ENCODE results near the gene F13A1. TPM values are rescaled to one million over a fixed set of nuclear protein-coding genes. Genes with fewer than 3 reads are reported as not detected.

The F13A1 gene
- total RNA-seq, 1 donor from 2014 or later: 160 TPM

DNA sequence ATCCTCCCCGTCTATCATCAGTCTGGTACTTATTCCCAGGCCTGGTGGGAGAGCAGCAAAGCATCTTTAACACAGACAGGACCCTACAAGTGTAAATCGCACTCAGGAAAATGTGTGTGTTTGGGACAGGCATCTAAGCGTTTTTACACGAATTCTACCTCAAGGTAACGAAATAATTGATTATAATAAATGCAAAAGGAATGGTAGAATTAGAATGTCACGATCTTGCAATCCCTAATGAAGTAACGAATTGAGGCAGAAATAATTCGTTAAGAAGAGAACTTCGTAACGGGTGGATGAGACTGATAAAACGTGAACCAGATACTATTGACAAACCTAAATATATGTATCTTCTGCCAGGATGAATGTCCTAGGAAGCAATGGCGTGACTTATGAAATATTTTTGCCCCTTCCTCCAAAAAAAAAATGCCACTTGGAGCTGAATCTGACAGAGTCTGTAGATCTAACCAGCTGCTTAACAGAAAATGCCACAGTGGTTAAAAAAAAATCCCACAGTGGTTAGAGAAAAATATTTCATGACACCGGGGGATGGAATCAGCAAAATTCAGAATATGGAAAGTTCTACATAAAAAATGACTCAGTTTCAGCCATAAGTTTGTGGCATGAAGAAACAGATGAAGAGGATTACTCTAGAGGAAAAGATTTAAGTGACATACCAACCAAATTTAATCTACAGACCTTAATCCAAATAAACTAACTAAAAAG, 68.7 kb downstream of the F13A1 start:
- Histone ChIP-seq H3K9me3 (ENCODE audit: control insufficient read depth in 3 of 3, low read length in 3 of 3) (no peaks in the 10 kb centered on the region), H3K27ac (ENCODE audit: low read depth, low read length) (no peak overlapping the region), H3K27me3 (ENCODE audit: control insufficient read depth in 3 of 3, insufficient read depth in 3 of 3, low read length in 3 of 3) (peaks cover 0 to 4% (median 3%) of the 10 kb centered on the region in 3 donors), H3K4me3 (ENCODE audit: low read length in 3 of 3) (no peak overlapping the region), H3K4me1 (ENCODE audit: control insufficient read depth in 3 of 3, insufficient read depth in 3 of 3, low read length in 3 of 3) (no peaks in the 10 kb centered on the region), H3K36me3 (ENCODE audit: control insufficient read depth in 3 of 3, insufficient read depth in 3 of 3, low read length in 3 of 3) (no peaks in the 10 kb centered on the region), H3K9ac (ENCODE audit: low read depth in 1 of 3, low read length in 3 of 3) (no peak overlapping the region)

DNA sequence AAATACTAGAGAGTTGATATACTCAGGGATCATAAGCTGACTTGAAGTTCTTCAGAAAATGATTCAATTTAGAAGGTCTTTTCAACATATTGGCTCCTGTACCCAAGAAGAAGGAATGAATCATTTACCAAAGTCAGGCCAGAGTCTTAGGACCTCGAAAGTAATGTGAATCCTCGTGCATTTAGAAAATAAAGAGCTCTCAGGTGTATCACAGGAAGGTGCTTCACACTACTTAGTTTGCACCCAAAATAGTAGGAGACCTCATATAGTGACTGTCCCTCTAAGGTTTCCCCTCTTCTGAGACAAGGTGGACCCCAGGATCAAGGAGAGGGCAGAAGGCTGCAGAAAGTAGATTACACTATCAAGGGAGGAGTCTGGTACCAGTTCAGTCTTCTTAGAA, 71.8 kb downstream of the F13A1 start:
- Histone ChIP-seq H3K4me3 (ENCODE audit: low read length in 3 of 3) (no peak overlapping the region), H3K27me3 (ENCODE audit: control insufficient read depth in 3 of 3, insufficient read depth in 3 of 3, low read length in 3 of 3) (peaks cover 1 to 4% (median 3%) of the 10 kb centered on the region in 3 donors), H3K36me3 (ENCODE audit: control insufficient read depth in 3 of 3, insufficient read depth in 3 of 3, low read length in 3 of 3) (no peaks in the 10 kb centered on the region), H3K9me3 (ENCODE audit: control insufficient read depth in 3 of 3, low read length in 3 of 3) (no peaks in the 10 kb centered on the region), H3K27ac (ENCODE audit: low read depth, low read length) (no peak overlapping the region), H3K9ac (ENCODE audit: low read depth in 1 of 3, low read length in 3 of 3) (no peak overlapping the region), H3K4me1 (ENCODE audit: control insufficient read depth in 3 of 3, insufficient read depth in 3 of 3, low read length in 3 of 3) (no peaks in the 10 kb centered on the region)

DNA sequence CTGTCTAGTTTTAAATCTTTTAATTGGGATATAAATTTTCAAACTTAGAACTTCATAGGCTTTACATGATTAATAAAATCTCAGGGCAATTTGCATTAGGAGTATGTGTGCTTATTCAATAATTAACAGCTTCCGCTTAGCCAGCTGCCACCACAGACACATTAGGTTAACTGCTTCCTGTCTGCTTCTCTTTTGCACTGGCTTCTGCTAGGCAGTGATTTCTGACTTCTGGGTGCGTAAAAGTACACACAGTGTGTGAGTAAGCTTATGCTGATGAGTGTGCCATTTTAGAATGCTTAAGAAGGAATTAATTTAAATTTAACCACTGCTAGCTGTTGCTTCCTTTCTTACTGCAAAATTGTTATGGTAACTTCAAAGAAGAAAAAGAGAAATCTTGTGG, 73.9 kb downstream of the F13A1 start:
- Histone ChIP-seq H3K4me3 (ENCODE audit: low read length in 3 of 3) (no peak overlapping the region), H3K4me1 (ENCODE audit: control insufficient read depth in 3 of 3, insufficient read depth in 3 of 3, low read length in 3 of 3) (no peaks in the 10 kb centered on the region), H3K9me3 (ENCODE audit: control insufficient read depth in 3 of 3, low read length in 3 of 3) (no peaks in the 10 kb centered on the region), H3K27ac (ENCODE audit: low read depth, low read length) (no peak overlapping the region), H3K36me3 (ENCODE audit: control insufficient read depth in 3 of 3, insufficient read depth in 3 of 3, low read length in 3 of 3) (no peaks in the 10 kb centered on the region), H3K27me3 (ENCODE audit: control insufficient read depth in 3 of 3, insufficient read depth in 3 of 3, low read length in 3 of 3) (peaks cover 3 to 4% (median 3%) of the 10 kb centered on the region in 3 donors), H3K9ac (ENCODE audit: low read depth in 1 of 3, low read length in 3 of 3) (no peak overlapping the region)

DNA sequence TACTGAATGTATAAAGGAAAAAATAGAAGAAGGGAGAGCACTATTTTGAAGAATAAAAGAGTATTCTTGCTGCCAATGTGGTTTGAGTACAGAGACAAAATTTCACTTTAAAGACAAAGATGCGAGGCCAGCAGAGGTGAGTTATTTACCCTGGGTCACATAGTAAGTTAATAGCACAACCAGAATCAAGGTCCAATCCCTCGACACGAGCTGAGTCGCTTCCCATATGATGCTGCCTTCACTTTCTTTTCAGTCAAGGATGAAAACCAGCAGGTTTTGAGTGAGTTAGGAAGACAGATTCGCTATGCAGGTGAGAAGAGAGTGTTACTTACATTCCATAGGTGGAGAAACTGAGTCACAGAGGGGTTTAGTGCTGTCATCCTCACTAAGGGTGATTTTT, 75.8 kb downstream of the F13A1 start:
- no peaks in the 10 kb centered on the region for H3K4me1 ChIP-seq (ENCODE audit: control insufficient read depth in 3 of 3, insufficient read depth in 3 of 3, low read length in 3 of 3)
- no peak overlapping the region for H3K4me3 ChIP-seq (ENCODE audit: low read length in 3 of 3)

DNA sequence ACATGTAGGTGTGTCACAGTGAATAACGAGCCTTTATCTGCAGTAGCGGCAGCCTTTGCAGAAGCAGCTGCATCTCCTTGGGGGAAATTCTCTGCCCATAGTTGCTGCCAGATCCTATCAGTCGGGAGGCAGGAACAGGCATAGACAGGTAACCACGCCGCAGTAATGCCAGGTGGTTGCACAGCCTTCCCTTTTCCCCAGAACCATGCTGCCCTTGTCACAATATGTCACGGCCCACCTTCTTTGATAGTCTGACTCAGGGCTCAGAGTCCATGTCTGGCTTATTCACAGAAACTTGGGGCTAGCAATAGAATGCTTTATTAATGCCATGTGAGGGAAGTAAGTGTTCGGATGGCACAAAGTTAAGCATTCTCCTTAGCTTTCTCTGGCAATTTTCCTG, 76.6 kb downstream of the F13A1 start:
- Histone ChIP-seq H3K27me3 (ENCODE audit: control insufficient read depth in 3 of 3, insufficient read depth in 3 of 3, low read length in 3 of 3) (peaks cover 0 to 3% (median 0%) of the 10 kb centered on the region in 3 donors), H3K9ac (ENCODE audit: low read depth in 1 of 3, low read length in 3 of 3) (no peak overlapping the region), H3K27ac (ENCODE audit: low read depth, low read length) (no peak overlapping the region), H3K9me3 (ENCODE audit: control insufficient read depth in 3 of 3, low read length in 3 of 3) (no peaks in the 10 kb centered on the region), H3K4me3 (ENCODE audit: low read length in 3 of 3) (no peak overlapping the region), H3K4me1 (ENCODE audit: control insufficient read depth in 3 of 3, insufficient read depth in 3 of 3, low read length in 3 of 3) (no peaks in the 10 kb centered on the region), H3K36me3 (ENCODE audit: control insufficient read depth in 3 of 3, insufficient read depth in 3 of 3, low read length in 3 of 3) (no peaks in the 10 kb centered on the region)

More for the DNA sequence above, 75.8 kb downstream of the F13A1 start:
- peaks cover under 1 to 3% (median 2%) of the 10 kb centered on the region in 3 donors for H3K27me3 ChIP-seq (ENCODE audit: control insufficient read depth in 3 of 3, insufficient read depth in 3 of 3, low read length in 3 of 3)
- no peak overlapping the region for H3K27ac ChIP-seq (ENCODE audit: low read depth, low read length)
- H3K9me3 ChIP-seq (ENCODE audit: control insufficient read depth in 3 of 3, low read length in 3 of 3): no peaks in the 10 kb centered on the region
- H3K9ac ChIP-seq (ENCODE audit: low read depth in 1 of 3, low read length in 3 of 3): no peak overlapping the region
- no peaks in the 10 kb centered on the region for H3K36me3 ChIP-seq (ENCODE audit: control insufficient read depth in 3 of 3, insufficient read depth in 3 of 3, low read length in 3 of 3)

DNA sequence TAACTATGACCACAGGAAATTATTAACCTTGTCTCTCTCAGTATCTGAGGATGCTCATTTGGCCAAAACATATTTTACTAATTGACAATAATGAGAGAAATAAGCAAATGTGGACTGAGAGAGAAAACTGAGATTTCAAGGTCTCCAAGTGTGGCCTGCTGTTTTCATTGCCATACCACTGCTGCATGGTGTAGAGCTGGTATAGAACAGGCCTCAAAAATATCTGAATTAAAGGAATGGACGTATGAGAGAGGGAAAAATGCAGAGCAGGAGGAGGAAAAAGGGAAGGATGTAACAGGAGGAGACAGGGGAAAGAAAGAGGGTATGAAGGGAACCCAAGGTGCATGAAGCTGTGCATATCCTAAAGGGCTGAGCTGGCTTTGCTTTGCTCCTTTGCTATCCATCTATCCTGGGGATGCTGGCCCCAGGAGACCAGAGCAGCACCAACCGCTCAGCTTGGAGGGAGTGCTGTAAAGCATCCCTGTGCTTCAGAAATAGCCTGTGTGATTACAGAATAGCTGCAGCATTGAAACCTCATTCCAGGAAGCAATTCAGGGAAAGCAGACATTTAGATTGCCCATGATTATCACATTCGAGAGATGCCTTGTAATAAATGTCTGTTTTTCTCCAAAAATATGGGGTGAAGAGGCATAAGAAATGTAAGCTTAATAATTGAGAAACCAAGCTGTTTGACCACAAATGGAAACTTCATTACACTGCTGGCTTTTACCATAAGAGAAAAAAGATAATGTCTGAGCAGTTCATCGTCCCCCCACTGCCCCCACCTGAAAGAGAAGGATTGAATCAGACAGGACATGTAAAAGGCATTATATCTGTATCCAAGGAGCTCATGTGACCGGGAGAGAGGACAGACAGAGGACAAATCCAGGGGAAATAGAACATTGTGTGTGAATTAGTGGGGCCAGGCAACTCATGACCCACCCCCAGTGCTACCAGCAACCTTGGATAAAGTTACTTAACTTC, 80.6 kb downstream of the F13A1 start:
- no peaks in the 10 kb centered on the region for H3K4me1 ChIP-seq (ENCODE audit: control insufficient read depth in 3 of 3, insufficient read depth in 3 of 3, low read length in 3 of 3)
- H3K27ac ChIP-seq (ENCODE audit: low read depth, low read length): no peak overlapping the region
- H3K36me3 ChIP-seq (ENCODE audit: control insufficient read depth in 3 of 3, insufficient read depth in 3 of 3, low read length in 3 of 3): no peaks in the 10 kb centered on the region
- H3K9me3 ChIP-seq (ENCODE audit: control insufficient read depth in 3 of 3, low read length in 3 of 3): no peaks in the 10 kb centered on the region
- H3K9ac ChIP-seq (ENCODE audit: low read depth in 1 of 3, low read length in 3 of 3): no peak overlapping the region
- H3K27me3 ChIP-seq (ENCODE audit: control insufficient read depth in 3 of 3, insufficient read depth in 3 of 3, low read length in 3 of 3): peaks cover 0 to 3% (median 0%) of the 10 kb centered on the region in 3 donors
- no peak overlapping the region for H3K4me3 ChIP-seq (ENCODE audit: low read length in 3 of 3)

DNA sequence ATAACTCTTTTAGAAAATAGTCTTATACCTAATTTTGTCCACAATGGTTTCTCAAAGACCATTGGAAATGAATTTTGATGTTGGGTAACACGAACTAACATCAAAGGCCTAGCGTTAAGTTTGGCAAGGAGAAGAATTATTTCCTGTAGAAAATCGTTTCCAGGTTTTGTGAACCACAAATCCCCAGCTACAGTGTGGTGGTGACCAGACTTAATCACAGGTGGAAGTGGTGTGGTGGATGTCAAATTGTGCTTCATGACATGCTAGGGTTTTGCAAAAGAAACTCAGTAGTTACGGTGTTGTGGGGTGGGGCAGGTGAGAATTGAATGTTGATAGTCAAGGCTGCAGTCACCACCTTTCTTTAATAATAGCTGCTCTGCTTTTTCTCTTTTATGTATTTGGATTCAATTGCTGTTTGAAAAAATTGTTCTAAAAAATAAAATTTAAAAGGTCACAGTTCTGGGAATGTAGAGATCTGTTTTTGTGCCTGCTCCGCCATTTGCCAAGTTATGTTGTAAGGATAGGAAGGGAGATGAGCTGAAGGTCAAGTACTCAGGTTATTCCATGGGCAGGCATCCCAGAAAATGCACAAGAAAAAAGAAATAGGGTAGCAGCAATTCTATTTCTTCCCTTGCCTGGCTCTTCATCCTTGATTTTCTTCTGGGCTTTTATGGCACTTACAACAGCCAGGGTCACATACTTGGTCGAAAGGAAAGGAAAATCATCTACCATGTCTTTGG, 83.6 kb downstream of the F13A1 start:
- Histone ChIP-seq H3K27me3 (ENCODE audit: control insufficient read depth in 3 of 3, insufficient read depth in 3 of 3, low read length in 3 of 3) (no peaks in the 10 kb centered on the region), H3K4me1 (ENCODE audit: control insufficient read depth in 3 of 3, insufficient read depth in 3 of 3, low read length in 3 of 3) (no peaks in the 10 kb centered on the region), H3K9me3 (ENCODE audit: control insufficient read depth in 3 of 3, low read length in 3 of 3) (peaks cover 0 to 3% (median 0%) of the 10 kb centered on the region in 3 donors), H3K27ac (ENCODE audit: low read depth, low read length) (no peak overlapping the region), H3K4me3 (ENCODE audit: low read length in 3 of 3) (no peak overlapping the region), H3K9ac (ENCODE audit: low read depth in 1 of 3, low read length in 3 of 3) (no peak overlapping the region), H3K36me3 (ENCODE audit: control insufficient read depth in 3 of 3, insufficient read depth in 3 of 3, low read length in 3 of 3) (no peaks in the 10 kb centered on the region)

DNA sequence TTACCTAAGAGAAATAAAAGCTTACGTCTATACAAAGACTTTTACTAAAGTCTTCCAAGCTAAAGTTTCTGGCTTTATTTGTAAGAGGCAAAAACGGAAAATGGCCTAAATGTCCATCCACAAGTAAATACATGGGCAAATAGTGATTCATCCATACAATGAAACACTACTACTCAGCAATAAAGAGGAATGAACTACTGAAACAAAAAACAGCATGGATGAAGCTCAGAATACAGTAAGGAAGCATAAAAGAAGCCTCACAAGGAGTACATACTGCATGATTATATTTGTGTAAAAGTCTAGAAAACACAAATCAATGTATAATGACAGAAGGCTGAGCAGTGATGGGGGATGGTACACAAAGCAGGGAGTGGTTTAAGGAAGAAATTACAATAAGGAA, 84.7 kb downstream of the F13A1 start:
- H3K9ac ChIP-seq (ENCODE audit: low read depth in 1 of 3, low read length in 3 of 3): no peak overlapping the region
- H3K36me3 ChIP-seq (ENCODE audit: control insufficient read depth in 3 of 3, insufficient read depth in 3 of 3, low read length in 3 of 3): no peaks in the 10 kb centered on the region
- no peak overlapping the region for H3K27ac ChIP-seq (ENCODE audit: low read depth, low read length)
- H3K9me3 ChIP-seq (ENCODE audit: control insufficient read depth in 3 of 3, low read length in 3 of 3): peaks cover 0 to 3% (median 0%) of the 10 kb centered on the region in 3 donors
- no peaks in the 10 kb centered on the region for H3K4me1 ChIP-seq (ENCODE audit: control insufficient read depth in 3 of 3, insufficient read depth in 3 of 3, low read length in 3 of 3)
- no peaks in the 10 kb centered on the region for H3K27me3 ChIP-seq (ENCODE audit: control insufficient read depth in 3 of 3, insufficient read depth in 3 of 3, low read length in 3 of 3)
- no peak overlapping the region for H3K4me3 ChIP-seq (ENCODE audit: low read length in 3 of 3)

DNA sequence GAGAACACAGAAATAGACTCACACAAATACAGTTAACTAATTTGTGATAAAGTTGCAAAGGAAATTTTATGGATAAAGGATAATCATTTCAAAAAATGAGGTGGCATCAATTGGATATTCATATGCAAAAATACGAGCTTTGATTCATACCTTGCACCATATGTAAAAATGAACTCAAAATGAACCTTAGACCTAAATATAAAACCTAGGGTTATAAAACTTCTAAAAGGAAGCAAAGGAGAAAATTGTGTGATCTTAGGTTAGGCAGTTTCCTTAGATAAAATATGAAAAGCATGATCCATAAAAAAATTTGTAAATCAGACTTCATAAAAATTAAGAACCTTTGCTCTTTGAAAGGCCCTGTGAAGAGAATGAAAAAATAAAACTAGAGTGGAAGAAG, 85.5 kb downstream of the F13A1 start:
- no peaks in the 10 kb centered on the region for H3K36me3 ChIP-seq (ENCODE audit: control insufficient read depth in 3 of 3, insufficient read depth in 3 of 3, low read length in 3 of 3)
- no peaks in the 10 kb centered on the region for H3K4me1 ChIP-seq (ENCODE audit: control insufficient read depth in 3 of 3, insufficient read depth in 3 of 3, low read length in 3 of 3)
- no peak overlapping the region for H3K27ac ChIP-seq (ENCODE audit: low read depth, low read length)
- no peaks in the 10 kb centered on the region for H3K27me3 ChIP-seq (ENCODE audit: control insufficient read depth in 3 of 3, insufficient read depth in 3 of 3, low read length in 3 of 3)
- no peak overlapping the region for H3K9ac ChIP-seq (ENCODE audit: low read depth in 1 of 3, low read length in 3 of 3)
- H3K9me3 ChIP-seq (ENCODE audit: control insufficient read depth in 3 of 3, low read length in 3 of 3): peaks cover 0 to 3% (median 0%) of the 10 kb centered on the region in 3 donors
- no peak overlapping the region for H3K4me3 ChIP-seq (ENCODE audit: low read length in 3 of 3)
